ENCODE results near the gene RNF26. TPM values are rescaled to one million over a fixed set of nuclear protein-coding genes. Genes with fewer than 3 reads are reported as not detected.
A peak's percentile ranks its signal among the peaks of the same experiment; 100 is the strongest.

RNF26 gene
- total RNA-seq, 1 donor from 2014 or later: 2.6 TPM

DNA sequence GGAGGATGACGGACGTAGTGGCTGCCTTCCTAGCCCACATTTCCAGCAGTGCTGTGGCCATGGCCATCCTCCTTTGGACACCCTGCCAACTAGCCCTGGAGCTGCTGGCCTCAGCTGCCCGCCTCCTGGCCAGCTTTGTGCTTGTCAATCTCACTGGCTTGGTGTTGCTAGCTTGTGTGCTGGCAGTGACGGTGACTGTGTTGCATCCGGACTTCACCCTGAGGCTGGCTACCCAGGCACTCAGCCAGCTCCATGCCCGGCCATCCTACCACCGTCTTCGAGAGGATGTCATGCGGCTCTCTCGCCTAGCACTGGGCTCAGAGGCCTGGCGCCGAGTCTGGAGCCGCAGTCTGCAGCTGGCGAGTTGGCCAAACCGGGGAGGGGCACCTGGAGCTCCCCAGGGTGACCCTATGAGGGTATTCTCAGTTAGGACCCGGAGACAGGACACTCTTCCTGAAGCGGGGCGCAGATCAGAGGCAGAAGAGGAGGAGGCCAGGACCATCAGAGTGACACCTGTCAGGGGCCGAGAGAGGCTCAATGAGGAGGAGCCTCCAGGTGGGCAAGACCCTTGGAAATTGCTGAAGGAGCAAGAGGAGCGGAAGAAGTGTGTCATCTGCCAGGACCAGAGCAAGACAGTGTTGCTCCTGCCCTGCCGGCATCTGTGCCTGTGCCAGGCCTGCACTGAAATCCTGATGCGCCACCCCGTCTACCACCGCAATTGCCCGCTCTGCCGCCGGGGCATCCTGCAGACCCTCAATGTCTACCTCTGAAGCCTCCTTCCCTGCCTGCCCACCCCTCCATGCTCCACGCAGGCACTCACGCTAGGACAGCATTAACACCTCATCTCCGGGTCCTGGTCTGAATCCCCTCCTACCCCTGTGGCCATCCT lies 1.6 kb downstream of the RNF26 start:
- peak; percentile 88 for DNase-seq (ENCODE audit: low read depth)

GRCh38 chr11:119336744-119337469 lies 2.6 kb downstream of the RNF26 start:
- no peak for DNase-seq (ENCODE audit: low read depth)

- DNase-seq (ENCODE audit: low read depth): peak; percentile 63
Measured at GRCh38 chr11:119337581-119338317, 3.4 kb downstream of the RNF26 start.

DNA sequence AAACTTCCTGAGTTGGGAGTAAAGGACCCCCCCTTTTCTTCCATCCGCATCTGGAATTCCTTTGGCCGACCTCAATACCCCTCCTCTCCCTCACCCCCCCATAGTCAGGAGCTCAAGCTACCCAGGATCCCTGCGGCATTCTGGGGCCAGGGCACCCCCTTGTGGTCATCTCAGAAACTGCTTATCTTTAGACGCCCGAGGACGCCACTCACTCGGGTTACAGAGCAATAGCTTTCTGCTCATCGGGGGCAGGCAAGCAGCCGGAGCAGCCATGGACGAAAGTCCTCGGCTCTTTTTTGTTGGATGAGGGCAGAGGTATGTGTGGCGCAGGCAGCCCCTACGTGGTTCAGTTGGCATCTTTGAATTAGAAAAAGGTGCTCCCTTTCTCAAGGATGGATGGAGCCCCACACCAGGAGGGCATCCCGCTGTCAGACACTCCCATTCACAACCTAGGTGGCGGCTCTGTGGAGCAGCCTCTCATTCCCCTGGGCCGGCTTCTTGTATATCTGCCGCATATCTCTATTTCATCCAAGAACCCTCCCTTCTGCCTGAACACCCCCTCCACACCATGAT lies 4.1 kb downstream of the RNF26 start:
- peak; percentile 83 for DNase-seq (ENCODE audit: low read depth)

DNA sequence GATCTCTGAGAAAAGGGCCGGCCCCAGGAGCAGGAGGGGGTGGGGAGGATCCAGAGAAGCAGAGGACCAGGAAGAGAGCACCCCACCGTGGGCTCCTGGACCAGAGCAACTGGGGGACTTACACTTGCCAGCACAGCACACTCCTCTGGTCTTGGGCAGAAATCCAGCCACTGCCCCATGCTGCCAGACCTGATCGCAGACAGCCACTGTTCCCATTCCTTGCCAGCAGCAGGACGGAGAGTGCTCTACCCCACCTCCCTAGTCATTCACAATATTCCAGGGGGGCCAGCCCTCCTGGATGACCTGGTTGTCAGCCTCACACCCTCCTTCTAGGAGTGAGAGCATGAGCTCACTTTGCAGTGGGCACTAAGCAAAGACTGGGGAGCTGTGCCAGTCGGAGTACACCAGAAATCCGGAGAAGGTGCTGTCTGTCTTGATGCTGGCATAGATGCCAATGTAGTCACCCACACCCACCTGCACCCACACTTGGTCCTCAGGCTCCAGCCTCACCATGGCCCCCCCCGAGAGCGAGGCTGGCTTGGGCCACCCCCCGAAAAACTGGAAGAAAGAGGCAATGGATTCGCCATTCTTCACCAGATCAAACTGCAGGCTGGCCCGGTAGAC lies 4.8 kb downstream of the RNF26 start:
- no peak for DNase-seq (ENCODE audit: low read depth)

DNA sequence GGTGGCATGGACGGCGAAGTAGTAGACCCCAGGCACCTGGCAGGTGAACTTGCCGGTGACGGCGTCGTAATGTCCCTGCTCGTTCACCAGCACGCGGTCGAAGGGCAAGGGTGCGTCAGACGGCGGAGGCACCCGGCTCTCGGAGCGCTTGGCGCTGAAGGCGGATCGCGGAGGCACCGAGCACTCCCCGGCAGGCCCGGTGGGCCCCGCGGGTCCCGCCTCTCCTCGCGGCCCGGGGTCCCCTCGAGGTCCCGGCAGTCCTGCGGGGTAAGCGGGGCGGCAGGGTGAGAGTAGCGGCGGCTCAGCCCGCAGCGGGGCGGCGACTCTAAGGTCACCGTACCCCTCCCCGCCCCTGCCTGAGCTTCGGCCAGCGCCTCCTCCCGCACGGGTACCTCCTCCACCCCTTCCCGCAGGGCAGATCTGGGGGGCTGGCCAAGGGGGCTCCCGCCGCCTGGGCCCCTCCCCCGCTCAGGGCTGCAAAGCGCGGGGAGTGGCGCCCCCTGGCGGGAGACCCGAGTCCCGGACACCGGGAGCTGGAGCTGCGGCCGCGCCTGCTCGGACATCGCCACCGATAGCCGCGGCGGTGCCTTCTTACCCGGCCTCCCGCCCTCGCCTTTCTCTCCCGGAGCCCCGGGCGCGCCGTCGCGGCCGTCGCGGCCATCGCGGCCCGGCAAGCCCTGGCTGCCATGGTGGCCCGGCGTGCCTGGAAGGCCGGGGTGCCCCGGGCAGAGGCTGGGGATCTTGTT lies 5.4 kb downstream of the RNF26 start:
- DNase-seq (ENCODE audit: low read depth): peak; percentile 72

DNA sequence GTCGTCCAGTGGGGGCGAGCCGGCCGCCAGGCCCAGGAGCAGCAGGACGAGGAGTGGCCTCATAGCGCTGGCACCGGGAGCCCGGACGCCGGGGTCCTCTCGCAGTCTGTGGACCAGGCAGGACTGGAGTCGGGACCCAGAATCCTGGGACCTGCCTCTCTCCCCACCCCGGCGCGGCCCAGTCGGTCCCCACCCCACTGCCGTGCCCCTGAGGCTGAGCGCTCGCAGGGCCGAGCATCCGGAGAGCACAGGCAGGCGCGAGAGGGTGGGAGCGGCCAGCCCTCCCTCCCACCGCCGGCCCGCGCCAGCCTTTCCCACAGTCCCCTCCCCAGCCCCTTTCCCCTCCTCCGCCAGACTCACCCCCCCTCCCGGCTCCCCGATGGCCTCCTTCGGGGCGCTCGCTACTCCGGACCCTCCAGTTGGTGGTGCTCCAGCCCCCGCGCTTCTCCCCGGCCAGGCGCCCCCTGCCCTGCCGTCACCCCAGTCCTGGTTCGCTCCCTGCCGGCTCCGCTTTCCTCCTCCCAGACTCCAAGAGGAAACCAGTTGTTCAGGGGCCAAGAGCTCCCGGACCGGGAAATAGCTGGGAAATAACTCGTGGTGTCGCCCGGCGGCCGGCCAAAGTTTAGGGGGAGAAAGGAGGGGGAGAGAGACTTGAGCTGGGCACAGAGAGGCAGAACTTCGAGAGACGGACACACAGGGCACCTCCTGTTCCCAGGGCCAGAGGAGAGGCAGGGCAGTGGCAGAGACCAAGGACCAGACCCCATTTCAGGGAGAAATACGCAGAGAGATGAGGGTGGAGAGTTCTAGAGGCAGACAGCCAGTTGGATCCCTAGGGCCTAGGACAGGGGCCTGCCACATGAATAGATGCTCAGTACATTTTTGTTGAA lies 6.3 kb downstream of the RNF26 start, which contains the start of gene C1QTNF5:
TSS of gene C1QTNF5 (minus strand) at position 549 of the 887 bp plus-strand sequence. CDS start at position 63, 486 bp downstream.
- DNase-seq (ENCODE audit: low read depth): peak; percentile 87

DNA sequence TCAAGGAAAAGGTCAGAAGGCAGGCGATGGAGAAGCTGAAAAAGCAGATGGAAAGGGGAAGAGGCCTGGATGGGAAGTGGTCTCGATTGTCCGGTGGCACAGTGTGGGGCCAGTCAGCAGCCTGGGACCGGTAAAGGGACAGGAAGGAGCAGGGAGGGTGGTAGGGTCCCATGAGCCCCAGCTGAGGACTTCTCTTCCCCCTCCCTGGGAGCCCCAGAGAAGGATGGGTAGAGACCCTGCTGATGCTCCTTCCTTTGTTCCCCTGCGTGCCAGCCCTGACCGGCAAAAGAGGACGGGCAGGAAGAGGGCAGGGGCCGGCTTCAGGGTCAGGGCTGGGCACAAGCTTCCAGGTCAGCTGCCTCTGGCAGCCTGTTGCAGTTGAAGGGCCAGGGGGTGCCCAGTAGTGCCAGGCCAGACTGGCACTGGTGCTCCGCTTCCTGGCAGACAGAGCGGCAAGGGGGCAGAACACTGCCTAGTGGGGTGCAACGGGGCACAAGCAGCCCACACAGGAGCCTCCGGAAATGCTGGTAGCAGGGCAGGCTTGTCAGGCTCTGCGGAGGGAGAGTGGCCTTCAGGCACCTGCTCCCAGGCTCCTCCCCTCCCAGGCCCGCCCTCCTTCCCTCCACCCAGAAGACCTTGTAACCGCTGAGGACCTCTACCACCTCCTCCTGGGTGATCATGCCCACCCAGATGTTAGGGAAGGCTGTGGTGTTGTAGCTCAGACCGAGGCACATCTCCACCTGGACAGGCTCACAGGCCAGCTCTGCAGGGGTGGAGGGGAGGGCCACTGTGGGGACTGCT lies 7.1 kb downstream of the RNF26 start:
- DNase-seq (ENCODE audit: low read depth): no peak

GRCh38 chr11:119342023-119342300 lies 7.6 kb downstream of the RNF26 start:
- no peak for DNase-seq (ENCODE audit: low read depth)

DNA sequence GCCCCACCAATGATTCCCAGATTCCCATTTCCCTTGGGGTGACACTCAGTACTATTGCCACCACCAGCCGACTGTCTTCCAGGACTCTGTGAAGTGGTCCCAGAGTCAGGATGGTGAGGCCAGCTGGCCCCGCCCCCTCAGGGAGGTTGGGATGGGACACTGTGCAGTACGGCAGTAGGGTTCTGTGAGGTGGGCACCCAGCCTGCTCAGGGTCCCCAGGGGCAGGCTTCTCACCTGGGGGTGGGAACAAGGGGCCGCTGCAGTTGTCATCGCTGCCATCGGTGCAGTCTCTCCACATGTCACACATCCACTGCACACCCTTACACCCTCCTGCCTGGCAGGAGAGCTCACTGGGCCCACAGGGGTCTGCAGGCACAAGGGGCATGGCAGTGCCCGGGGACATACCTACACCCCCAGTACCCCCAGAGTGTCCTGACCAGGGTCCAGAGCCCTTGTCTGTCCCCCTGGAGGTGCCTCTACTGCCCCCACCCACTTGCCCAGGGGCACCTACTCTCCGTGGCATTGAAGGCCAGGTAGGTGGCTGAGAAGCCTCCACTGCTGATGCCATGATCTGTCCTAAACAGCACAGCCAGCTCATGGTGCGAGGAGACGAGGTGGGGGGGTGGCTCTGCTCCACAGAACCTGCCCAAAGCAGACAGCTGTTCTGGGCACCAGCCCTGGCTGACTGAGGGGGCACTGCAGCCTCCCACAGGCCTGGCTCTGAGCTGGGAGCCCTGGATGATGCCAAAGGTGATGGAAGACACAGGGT lies 8.2 kb downstream of the RNF26 start:
- DNase-seq (ENCODE audit: low read depth): no peak

DNA sequence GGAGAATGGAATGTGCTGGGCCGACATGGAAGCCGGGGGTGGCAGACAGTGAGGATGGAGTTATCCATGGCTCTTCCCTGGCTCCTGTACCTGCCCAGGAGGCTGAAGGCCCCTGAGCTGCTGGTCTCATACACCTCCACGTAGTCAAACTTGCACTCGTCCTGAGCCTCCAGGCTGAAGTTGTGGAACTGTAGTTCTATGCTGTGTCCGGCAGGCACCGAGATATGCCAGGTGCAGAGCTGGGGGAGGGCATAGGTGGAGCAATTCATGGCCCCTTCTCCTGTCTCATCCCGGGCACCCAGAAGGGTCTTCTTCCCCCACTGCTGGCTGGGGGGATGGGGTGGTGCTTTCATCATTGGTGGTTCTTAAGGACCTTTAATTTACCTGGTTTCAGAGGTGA lies 9.4 kb downstream of the RNF26 start:
- DNase-seq (ENCODE audit: low read depth): no peak

DNA sequence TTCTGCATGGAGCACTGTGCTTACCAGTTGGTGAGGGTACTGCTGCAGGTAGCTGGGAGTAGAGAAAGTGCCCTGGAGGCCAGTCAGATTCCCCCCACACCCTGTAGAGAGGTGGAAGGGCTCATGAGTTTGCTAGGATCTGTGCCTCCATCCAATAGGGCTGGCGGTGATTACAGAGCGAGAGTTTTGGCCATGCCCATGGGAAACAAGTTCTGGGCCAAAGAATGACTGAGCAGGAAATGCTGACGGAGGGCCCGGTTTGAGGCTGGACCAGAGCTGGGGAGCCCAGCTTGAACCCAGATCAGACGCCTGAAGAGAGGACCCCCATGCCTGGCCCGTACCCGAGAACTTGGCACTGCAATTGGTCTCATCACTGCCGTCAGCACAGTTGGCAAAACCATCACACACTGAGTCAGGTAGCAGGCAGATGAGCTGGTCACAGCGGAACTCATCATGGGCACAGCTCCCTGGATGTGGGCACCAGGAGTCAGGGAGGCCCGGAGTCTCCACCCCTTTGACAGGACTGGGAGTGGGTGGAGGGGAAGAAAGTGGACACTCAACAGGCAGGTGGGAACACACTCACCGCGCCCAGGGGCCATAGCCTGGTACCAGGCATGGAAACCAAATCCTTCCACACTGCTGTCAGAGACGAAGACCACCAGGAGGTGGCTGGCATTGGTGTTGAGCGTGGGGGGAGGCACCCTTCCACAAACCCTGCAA lies 10.1 kb downstream of the RNF26 start:
- DNase-seq (ENCODE audit: low read depth): no peak

DNA sequence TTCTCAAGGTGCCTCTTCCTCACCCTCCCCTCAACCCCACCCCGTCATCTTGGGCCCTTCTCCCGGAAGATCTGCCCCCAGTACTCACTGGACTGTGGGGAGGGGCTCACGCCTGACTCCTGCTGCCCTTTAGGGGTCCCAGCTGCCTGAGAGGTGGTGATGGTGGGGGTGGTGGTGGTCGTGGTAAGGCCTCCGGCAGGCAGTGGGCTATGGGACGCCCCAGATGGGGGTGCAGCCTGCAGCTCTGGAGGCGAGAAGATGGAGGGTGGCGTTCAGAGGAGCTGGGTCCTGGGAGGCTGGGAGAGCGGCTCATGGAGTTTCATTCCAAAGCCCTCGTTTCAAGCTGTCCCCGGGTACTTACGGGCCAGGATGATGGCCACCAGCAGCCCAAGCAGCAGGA lies 11.4 kb downstream of the RNF26 start:
- no peak for DNase-seq (ENCODE audit: low read depth)

DNA sequence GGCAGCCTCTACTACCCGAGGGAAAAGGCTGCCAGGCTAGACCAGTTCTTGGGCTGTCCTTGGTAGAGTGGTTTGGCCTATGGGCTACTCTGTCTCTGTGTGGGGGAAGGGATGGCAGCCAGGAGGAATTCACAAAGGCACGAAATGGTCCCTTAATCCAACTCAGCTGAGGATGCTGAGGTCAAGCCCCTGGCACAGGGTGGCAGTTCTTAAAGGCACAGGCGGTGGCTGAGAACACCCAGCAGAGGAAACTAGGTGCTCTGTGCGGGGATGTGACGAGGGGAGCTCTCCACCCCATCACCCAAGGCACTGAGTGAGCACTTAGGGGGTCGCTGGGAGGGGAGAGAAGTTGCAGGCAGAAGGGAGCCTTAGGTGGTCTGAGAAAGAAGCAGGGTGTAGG lies 12.3 kb downstream of the RNF26 start, which contains the start of gene MFRP:
TSS of gene MFRP (minus strand) at position 101 of the 400 bp plus-strand sequence. CDS start 192 bp downstream, outside the sequence.
- no peak for DNase-seq (ENCODE audit: low read depth)

GRCh38 chr11:119347242-119347641 lies 12.9 kb downstream of the RNF26 start:
- DNase-seq (ENCODE audit: low read depth): no peak

DNA sequence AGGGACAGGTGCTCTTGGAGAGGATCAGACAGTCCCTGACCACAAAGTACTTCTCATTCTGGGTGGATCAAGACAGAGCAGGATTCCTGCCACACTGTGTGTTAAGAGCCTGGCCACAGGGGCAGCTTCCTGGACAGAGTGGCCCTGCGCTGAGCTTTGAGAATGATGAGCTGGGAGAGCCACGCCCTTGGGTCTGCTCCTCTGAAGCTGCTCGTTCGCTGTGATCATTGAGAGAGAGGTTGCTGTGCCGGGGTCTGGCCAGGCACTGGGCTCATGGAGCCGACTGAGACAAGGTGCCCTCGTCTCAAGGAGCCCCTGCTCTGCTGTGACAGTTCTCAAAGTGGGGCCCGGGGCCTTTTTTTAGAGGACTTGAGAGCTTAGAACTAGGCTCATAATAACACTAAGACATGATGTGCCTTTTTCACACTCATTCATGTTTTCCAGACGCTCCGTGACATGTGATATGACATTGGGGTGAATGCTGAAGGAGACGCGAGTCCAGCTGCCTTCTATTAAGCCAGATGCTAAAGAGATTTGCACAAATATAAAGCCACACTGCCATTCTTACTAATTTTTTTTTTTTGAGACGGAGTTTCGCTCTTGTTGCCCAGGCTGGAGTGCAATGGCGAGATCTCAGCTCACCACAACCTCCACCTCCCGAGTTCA lies 13.7 kb downstream of the RNF26 start:
- DNase-seq (ENCODE audit: low read depth): no peak
